Measurements from ENCODE around the gene ADD1.

The ADD1 gene

DNA sequence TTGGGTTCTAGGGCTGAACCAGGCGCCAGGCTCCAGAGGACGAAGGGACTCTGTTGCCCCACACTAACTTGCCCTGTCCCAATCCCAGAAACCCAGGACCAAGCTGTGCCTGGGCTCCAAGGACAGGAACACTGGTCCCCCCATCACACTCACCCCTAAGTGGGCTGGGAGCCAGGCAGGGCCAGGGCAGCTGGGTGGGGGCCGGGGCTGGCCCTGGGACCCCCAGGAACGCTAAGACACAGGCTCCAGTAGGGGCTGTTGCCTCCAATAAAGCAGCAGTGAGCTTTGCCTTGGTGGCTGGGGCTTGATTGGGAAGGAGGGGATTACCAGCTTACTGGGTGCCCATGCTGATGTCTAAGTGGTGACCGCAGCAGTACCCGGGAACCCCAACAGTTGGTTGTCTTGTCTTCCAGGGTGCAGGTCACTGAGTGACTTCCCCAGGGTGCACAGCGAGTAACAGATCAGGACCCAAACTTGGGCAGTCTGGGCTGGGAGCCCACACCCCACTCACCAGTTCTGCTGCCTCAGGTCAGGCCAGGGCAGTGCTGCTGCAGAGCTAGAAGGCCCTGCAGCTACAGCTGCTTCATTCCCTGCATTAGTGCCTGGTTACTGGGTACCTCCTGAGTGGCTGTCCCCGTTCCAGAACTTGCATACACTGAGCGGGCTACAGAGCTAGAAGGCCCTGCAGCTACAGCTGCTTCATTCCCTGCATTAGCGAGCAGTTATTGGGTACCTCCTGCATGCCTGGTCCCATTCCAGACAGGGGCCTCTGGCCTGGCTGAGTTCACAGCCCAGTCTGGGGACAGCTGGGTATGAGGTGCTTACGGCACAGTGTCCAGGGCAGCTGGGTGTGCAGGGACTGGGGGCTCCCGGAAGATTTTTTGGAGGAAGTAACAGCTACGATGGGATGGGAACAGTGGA lies 9.4 kb upstream of the ADD1 start:
- no peak for DNase-seq (ENCODE audit: low read depth, low spot score)

DNA sequence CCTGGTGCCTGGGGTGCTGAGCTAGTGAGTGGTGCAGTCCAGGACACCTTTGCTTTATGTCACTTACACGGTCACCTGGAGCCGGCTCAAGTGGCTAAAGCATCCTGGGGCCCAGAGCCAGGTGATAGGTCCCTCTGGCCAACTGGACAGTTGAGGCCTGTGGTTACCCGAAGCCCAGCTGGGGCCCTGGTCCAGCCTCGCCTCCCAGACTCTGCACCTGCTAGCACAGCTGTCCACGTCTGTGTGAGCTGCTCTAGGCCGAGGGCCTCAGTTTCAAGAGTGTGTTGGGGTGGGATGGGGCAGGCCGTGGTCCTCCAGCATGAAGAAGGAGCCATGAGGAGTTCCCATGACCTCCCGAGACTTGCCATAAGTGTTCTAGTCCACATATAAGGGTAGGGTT lies 7.7 kb upstream of the ADD1 start:
- no peak for DNase-seq (ENCODE audit: low read depth, low spot score)

DNA sequence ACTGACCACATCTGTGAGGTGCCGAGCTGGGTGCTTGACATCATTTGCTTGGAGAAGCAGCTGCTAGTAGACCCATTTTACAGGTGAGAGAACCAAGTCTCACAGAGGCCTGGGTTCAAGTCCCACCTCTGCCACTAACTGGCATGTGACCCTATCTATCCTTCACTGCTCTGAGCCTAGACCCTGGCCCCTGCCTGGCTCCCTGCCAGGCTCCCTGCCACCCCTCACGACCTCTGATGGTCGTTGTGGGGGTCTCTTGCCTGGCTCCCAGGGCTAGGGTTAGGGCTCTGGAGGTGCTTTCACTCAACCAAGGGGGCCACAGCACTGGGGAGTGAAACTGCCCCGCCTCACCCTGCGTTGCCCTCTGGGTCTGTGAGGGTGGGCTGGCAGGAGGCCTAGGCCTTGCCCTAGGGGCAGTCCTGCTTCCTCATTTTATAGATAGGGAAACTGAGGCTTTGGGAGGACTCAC lies 7.2 kb upstream of the ADD1 start:
- no peak for DNase-seq (ENCODE audit: low read depth, low spot score)

DNA sequence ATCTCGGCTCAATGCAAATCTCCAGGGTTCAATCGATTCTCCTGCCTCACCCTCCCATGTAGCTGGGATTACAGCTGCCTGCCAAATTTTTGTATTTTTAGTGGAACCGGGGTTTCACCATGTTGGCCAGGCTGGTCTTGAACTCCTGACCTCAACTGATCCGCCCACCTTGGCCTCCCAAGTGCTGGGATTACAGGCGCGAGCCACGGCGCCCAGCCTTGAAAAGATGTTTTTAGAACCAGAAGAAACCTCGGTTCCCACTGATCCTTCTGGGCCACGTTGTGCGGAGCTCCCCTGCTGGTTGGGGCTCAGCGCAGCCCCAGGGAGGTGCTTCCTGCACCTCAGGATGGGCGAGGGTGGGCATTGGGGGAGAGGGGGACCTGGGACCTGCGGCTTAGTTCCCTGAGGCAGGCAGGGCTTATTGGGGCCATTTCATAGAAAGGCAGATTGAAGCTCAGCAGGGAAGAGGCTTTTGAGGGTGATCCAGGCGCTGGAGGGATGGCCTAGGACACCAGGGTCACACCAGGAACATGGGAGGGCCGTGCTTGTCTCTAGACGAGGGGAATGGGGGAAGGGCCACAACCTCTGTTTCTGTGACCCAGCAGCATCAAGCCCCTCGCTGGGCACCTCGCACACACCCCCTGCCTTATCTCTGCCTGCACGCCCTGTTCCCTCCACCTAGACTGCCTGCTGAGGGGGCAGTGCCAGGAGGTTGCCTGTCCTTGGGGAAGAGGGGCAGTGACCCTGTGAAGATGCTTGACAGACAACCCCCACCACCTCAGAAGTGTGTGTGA lies 6.3 kb upstream of the ADD1 start:
- no peak for DNase-seq (ENCODE audit: low read depth, low spot score)

DNA sequence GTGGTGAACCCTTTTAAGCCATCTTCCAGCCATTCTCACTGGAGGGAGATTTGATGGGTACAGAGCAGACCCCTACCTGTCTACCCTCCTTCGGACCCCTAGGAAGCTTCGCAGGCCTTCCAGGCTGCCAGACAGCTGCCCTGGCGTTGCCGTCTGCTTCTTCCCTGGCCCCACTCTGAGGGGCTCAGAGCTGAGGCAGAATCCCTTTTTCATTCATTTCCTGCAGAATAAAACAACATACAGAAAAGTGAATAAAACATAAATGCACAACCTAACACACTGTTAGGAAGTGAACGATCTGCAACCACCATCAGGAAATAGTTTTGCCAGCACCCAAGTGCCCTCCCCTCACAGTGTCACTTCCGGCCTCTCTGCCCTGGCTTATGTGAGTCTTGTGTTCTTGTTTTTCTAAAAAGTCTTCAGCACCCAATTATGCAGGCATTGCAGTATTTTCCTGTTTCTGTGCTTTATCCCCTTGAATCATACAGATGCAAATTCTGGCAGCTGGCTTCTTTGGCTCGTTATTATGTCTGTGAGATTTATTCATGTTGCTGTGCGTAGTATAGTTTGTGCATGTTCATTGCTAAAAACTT lies 5.6 kb upstream of the ADD1 start:
- no peak for DNase-seq (ENCODE audit: low read depth, low spot score)

DNA sequence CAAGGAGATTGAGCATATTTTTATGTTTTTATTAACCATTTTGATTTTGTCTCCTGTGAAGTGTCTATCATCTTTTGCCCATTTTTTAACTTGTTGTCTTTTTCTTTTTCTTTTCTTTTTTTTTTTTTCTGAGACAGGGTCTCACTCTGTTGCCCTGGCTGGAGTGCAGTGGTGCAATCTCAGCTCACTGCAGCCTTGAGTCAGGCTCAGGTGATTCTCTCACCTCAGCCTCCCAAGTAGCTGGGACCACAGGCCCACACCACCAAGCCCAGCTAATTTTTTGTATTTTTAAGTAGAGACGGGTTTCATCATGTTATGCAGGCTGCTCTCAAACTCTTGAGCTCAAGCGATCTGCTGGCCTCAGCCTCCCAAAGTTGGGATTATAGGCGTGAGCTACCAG lies 4.6 kb upstream of the ADD1 start:
- no peak for DNase-seq (ENCODE audit: low read depth, low spot score)

DNA sequence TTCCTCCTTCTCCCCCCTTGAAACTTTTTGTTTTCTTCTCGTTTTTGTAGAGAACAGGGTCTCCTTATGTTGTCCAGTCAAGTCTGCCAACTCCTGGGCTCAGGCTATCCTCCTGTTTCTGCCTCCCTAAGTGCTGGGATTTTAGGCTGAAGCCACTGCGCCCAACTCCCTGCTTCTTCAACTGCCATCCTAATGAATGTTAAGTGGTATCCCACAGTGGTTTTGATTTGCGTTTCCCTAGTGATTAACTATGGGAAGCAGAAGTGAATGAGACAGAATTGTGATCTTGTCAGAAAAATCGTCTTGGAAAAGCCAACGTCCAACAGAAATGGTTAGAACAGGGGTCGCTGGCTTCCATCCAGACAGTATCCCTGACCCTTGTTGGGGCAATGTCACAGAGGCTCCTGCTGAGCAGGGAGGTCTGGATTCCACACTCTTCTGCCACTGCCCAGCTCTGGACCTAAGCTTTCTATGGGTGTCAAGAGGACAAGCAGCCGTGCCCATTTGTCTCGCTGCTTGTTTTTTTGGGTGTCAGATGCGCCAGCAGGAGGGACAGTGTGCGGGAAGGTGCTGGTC lies 869 bp upstream of the ADD1 start:
- no peak for DNase-seq (ENCODE audit: low read depth, low spot score)

DNA sequence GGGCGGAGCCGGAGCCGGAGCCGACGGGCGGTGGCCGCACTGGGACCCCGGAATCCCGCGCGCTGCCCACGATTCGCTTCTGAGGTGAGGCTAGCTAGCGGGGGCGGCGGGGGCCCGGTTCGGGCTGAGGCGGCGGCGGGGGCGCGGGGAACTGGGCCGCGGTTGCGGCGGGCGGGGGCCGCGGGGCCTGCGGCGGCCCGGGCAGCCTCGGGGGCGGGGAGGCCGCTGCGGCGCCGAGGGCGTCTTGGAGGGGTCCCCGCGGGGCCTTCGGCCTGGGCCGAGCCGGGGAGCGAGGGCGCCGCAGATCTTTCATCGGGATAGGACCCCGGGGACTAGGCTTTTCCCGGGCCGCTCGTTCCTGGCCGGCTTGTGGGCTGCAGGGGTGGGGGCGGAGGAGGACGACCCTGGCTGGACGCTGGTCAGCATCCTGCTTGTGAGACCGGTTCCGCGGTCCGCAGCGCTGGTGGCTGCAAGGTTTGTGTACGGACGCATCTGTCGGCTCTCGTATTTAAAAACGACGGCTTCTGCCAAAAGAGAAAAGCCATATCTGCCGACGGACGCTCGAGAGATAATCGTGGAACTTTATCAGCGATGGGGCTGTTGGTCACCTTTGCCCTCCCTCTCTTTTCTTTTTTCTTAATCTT lies 419 bp downstream of the ADD1 start:
- DNase-seq (ENCODE audit: low read depth, low spot score) = no peak

DNA sequence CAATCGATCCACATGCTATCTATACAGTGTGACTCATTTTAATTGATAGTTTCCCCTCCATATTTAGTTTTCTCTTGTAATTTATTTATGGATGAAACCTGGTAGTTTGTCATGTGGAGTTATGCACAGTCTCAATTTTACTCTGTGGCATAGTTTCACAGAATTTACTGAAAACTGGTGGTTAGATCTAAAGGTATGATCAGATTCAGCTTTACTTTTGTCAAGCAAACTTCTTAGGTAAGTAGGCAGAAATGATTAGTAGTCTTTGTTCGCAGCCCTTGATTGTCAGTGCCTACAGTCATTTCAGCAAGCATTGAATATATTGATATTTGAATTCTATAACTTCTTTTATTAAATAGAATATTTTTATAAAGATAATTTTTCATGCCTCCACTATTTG lies 2.5 kb downstream of the ADD1 start:
- DNase-seq (ENCODE audit: low read depth, low spot score) = no peak

DNA sequence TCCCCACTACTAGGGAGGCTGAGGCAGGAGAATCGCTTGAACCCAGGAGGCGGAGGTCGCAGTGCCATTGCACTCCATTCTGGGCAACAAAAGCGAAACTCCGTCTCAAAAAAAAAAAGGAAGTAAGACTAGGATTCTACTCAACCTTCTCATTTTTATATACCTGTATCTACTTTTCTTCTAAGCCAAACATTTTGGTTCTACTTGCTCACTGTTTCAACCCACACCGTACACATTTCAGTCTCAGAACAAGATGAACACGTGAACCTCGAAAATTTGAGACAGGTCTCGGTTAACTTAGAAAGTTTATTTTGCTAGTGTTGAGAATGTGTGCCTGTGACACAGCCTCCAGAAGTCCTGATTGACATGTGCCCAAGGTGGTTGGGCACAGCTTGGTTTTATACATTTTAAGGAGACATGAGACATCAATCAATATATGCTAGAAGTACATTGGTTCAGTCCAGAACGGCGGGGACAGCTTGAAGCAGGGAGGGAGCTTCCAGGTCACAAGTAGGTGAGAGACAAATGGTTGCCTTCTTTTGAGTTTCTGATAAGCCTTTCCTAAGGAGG lies 3.7 kb downstream of the ADD1 start:
- no peak for DNase-seq (ENCODE audit: low read depth, low spot score)

DNA sequence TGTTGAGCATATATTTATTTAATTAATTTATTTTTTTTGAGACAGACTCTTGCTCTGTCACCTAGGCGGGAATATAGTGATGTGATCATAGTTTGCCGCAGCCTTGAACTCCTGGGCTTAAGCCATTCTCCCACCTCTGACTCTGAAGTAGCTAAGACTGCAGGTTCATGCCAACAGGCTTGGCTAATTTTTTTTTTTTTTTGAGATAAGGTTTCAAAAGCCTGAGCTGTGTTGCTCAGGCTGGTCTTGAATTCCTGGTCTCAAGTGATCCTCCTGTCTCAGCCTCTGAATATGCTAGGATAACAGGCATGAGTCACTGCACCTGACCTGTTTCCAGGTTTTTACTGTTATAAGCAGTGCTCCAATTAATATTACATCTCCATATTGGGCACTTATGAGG lies 4.8 kb downstream of the ADD1 start:
- DNase-seq (ENCODE audit: low read depth, low spot score) = no peak

DNA sequence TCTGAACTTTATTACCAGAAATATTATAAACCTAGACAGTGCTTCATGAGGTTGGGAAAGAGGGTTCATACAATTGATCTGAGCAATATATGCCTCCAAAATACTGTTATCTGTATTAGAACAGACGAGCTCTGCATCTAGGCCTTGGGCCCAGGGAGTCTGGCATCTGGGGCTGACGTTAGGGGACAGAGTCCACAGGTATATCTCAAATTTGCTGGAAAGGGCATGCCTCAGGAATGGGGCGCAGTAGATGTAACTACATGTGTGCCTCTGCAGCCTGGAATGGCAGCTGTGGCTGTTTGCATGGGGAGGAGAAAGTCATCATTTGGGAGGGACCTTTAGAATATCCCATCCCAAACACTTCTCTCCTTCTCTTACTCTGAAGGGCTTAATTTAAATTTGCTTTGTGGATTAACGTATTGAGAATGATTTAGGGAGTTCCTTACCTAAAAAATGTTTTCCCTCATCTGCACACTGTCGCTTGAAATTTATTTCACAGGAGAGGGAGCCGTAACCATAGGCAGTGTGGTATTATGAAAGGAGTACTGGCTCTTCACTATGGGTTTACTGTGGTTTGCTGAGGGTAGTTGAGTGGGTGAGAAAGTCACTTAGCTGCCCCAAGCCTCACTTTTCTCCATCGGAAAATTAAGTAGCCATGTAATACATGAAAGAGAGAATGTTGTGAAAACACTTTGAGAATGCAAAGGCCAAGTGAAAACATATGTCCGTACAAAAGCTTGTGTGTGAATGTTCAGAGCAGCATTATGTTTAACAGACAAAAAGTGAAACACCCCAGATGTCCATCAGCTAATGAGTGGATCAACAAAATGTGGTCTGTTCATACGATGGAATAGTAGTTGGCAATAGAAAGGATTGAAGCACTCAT lies 5.9 kb downstream of the ADD1 start:
- DNase-seq (ENCODE audit: low read depth, low spot score) = no peak

DNA sequence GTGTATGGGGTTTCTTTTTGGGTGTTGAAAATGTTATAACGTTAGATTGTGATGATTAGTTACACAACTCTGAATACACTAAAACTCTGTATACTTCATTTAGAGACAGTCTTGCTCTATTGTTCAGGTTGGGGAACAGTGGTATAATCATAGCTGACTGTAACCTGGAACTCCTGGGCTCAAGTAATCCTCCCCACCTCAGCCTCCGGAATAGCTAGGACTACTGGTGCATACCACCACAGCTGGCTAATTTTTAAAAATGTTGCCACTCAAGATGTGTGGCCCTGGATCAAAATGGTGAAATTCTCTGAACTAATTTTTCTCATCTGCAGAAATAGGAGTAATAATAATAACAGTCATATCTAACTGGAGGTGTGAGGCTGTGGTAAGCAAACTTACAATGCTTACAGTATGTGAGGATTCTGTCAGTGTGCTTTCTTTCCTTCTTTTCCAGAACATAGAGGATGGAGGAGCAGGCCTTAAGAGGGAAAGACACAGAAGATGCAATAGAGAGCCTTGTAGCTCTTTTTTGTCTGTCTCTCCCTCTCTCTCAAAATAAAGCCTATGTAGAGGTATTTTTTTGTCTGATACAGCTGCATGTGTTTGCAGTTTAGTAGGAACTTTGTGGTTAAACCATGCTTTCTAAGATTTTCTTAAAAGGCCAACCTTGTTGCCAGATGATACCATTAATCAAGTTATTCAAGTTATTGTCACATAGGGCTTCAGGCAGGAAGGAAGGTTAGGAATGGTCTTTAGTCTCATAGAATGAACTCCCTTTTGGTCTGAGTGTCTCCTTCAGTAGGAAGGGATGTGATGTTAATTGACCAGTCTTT lies 7.5 kb downstream of the ADD1 start:
- no peak for DNase-seq (ENCODE audit: low read depth, low spot score)

DNA sequence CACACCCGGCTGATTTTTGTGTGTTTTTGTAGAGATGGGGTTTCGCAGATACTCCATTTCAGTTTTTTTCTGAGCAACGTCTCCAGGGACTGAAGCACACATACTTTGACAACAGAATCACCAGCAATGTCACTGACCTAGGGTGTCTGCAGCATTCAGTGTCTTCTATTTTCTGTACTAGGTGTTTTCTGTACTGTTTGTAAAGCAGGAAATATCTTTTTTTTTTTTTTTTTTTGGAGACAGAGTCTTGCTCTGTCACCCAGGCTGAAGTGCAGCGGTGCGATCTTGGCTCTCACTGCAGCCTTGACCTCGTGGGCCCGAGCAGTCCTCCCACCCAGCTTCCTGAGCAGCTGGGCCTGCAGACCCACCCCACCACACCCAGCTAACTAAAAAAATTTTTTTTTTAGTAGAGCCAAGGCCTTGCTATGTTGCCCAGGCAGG lies 8.9 kb downstream of the ADD1 start:
- DNase-seq (ENCODE audit: low read depth, low spot score) = no peak

DNA sequence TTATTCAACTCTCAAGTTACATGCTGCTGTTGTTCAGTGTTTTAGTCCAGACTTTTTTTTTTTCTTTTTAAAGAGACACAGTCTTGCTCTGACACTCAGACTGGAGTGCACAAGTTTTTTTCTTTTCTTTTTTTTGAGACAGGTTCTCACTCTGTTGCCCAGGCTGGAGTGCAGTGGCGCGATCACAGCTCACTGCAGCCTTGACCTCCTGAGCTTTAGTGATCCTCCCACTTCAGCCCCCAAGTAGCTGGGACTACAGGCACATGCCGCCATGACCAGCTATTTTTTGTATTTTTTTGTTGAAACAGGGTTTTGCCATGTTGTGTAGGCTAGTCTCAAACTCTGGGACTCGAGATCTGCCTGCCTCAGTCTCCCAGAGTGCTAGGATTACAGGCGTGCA lies 11.9 kb downstream of the ADD1 start:
- no peak for DNase-seq (ENCODE audit: low read depth, low spot score)

DNA sequence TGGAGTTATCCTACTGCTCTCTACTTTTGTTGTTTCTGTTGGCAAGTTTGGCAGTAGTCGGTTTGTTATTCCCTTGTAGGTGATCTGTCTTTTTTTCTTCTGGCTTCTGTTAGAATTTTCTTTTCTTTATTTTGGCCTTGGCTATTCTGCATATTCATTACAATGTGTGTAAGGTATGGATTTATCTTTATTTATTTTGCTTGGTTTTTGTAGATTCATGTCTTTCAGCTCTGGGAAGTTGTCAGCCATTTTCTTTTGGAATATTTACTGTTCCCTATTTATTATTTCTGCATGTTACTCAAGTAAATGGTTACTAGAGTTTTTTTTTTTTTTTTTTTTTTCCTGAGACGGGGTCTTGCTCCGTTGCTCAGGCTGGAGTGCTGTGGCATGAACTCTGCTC lies 12.6 kb downstream of the ADD1 start:
- no peak for DNase-seq (ENCODE audit: low read depth, low spot score)

DNA sequence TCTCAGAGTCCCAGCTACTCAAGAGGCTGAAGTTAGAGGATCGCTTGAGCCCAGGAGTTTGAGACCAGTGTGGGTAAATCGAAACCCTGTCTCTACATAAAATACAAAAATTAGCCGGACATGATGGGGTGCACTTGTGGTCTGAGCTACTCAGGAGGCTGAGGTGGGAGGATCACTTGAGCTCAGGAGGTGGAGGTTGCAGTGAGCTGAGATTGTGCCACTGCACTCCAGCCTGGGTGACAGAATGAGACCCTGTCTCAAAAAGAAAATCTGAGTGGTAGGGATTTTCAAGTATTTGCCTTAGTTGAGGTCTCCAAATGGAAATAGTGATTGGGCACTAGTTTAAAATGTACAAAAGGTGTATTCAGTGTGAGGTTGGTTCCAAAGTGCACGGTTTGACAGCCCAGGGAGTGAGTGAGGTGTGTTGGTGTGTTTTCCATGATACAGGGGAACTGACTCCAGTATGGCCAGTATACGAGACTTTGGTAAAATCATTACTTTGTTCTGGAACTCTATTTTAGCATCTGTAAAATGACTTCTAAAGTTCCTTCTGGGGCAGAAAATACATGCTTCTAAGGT lies 13.8 kb downstream of the ADD1 start:
- DNase-seq (ENCODE audit: low read depth, low spot score) = no peak

DNA sequence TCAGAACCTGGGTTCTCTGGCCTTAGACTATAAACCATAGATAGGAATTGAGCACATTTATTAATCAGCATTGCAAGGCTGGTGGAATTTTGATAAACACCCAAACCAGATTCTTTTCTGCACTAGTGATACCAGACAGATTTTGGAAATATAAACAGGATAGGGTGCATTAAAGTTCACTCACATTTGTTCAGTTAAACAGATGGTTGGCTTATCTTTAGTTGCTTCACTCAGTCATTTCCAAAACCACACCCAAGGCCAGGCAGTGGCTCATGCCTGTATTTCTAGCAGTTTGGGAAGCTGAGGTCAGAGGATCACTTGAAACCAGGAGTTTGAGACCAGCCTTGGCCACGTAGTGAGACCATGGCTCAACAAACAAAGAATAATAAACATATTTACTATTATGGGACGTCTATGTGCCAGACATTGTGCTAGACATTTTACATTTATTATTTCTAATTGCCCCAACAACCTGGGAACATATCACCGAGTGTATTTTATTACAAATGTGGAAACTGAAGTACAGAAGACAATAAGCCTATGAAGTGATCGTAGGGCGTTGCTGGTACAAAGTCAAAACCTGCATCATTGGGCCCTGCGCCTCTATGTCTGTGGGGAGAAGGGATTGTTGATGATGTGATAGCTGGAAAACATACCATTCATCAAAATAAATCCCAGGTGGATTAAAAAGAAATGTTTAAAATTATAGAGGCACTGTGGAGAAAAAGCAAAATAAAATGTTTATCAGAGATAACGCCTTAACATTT lies 15.0 kb downstream of the ADD1 start:
- no peak for DNase-seq (ENCODE audit: low read depth, low spot score)
